ENCODE results near the gene NHLRC3.
"Not testable (repeated sequence)": the region's sequence is repeated elsewhere in the genome, so short reads cannot be mapped to it uniquely, and the experiment has no call there.

NHLRC3 gene

GRCh38 chr13:39037880-39038568, at the start of gene NHLRC3, which contains the start of gene PROSER1:
Gene NHLRC3, plus strand, starts transcription at chr13:39038456. Its CDS starts 184 bp downstream, at chr13:39038640.
Gene PROSER1, minus strand, starts transcription at chr13:39038089. Its CDS starts 847 bp downstream, at chr13:39037242.
- TF ChIP-seq CTCF (IDR thresholded peaks at IDR 0.05; ENCODE audit: low read depth, low read length, missing control alignments), result no peak
- peak; percentile 52 for DNase-seq (ENCODE audit: extremely low read depth, low read depth)
- peak within 1 kb of the TSS; percentile 81 for H3K4me3 ChIP-seq (replicated peaks; ENCODE audit: low read depth, low read length)

GRCh38 chr13:38990693-38991092, 47.6 kb upstream of the NHLRC3 start, which contains the start of gene STOML3:
Gene STOML3, minus strand, starts transcription at chr13:38990831. Its CDS starts 110 bp downstream, at chr13:38990721.
- no peak within 1 kb of the TSS for H3K4me3 ChIP-seq (replicated peaks; ENCODE audit: low read depth, low read length)
- DNase-seq (ENCODE audit: extremely low read depth, low read depth), result no peak
- no peak for TF ChIP-seq CTCF (IDR thresholded peaks at IDR 0.05; ENCODE audit: low read depth, low read length, missing control alignments)

- no peak overlapping the region for H3K4me3 ChIP-seq (replicated peaks; ENCODE audit: low read depth, low read length)
- no peak for TF ChIP-seq CTCF (IDR thresholded peaks at IDR 0.05; ENCODE audit: low read depth, low read length, missing control alignments)
- DNase-seq (ENCODE audit: extremely low read depth, low read depth), result no peak
Observed at GRCh38 chr13:38993381-38993780, 44.9 kb upstream of the NHLRC3 start.

- H3K4me3 ChIP-seq (replicated peaks; ENCODE audit: low read depth, low read length), result no peak overlapping the region
Observed at GRCh38 chr13:38998739-38999138, 39.5 kb upstream of the NHLRC3 start.

GRCh38 chr13:39006371-39007111, 31.7 kb upstream of the NHLRC3 start:
- not testable (repeated sequence) for H3K4me3 ChIP-seq (replicated peaks; ENCODE audit: low read depth, low read length); DNase-seq (ENCODE audit: extremely low read depth, low read depth)

More at GRCh38 chr13:38998739-38999138, 39.5 kb upstream of the NHLRC3 start:
- peak; percentile 2 for DNase-seq (ENCODE audit: extremely low read depth, low read depth)
- no peak for TF ChIP-seq CTCF (IDR thresholded peaks at IDR 0.05; ENCODE audit: low read depth, low read length, missing control alignments)

GRCh38 chr13:39012608-39013007, 25.6 kb upstream of the NHLRC3 start:
- H3K4me3 ChIP-seq (replicated peaks; ENCODE audit: low read depth, low read length), result no peak overlapping the region
- TF ChIP-seq CTCF (IDR thresholded peaks at IDR 0.05; ENCODE audit: low read depth, low read length, missing control alignments), result peak; percentile 4
- no peak for DNase-seq (ENCODE audit: extremely low read depth, low read depth)

GRCh38 chr13:39013462-39013861, 24.8 kb upstream of the NHLRC3 start:
- H3K4me3 ChIP-seq (replicated peaks; ENCODE audit: low read depth, low read length), result no peak overlapping the region
- DNase-seq (ENCODE audit: extremely low read depth, low read depth), result no peak
- TF ChIP-seq CTCF (IDR thresholded peaks at IDR 0.05; ENCODE audit: low read depth, low read length, missing control alignments), result no peak
